NCI-H510A treated with DMSO at 0.1 percent for 48 hours (cell line): ENCODE results near the gene AOC3.
"Not testable (repeated sequence)": the region's sequence is repeated elsewhere in the genome, so short reads cannot be mapped to it uniquely, and the experiment has no call there.

Experiments
- DNase-seq: peaks from one replicate; lab custom pipeline; 2025; lab: John Stamatoyannopoulos, UW

Gene AOC3

GRCh38 chr17:42894283-42895184, 43.5 kb downstream of the AOC3 start:
- no peak for DNase-seq

- no peak for DNase-seq
Measured at GRCh38 chr17:42895185-42895555, 44.2 kb downstream of the AOC3 start.

- DNase-seq = no peak
Measured at GRCh38 chr17:42898147-42898811, 47.3 kb downstream of the AOC3 start.

GRCh38 chr17:42899981-42900380, 49.0 kb downstream of the AOC3 start:
- DNase-seq = not testable (repeated sequence)

- no peak for DNase-seq
Measured at GRCh38 chr17:42900460-42901331, 49.7 kb downstream of the AOC3 start, which contains the start of gene G6PC1. G6PC1 (plus strand) TSS chr17:42900799; CDS start chr17:42900877, 78 bp downstream.

GRCh38 chr17:42901535-42902229, 50.7 kb downstream of the AOC3 start:
- DNase-seq = no peak

GRCh38 chr17:42904110-42904469, 53.1 kb downstream of the AOC3 start:
- DNase-seq = no peak

- DNase-seq = no peak
Measured at GRCh38 chr17:42906772-42907446, 55.9 kb downstream of the AOC3 start.
